Left ventricle myocardium inferior (tissue), 1 donor: ENCODE data around the gene KHNYN. TPM values are rescaled to one million over a fixed set of nuclear protein-coding genes. Genes with fewer than 3 reads are reported as not detected.

ENCODE experiments used
- DNase-seq: peaks from one replicate; pipeline ENCODE4 v3.0.0-alpha.2; 2020
- H3K27ac ChIP-seq: fragments of 200-600 bp; replicated peaks from 2 replicates; pipeline ENCODE4 v1.8.0; 2021
- H3K27me3 ChIP-seq: fragments of 200-600 bp; 2 replicates; pipeline ENCODE4 v1.8.0; 2021; ENCODE audit warnings: low read depth
- H3K36me3 ChIP-seq: fragments of 200-600 bp; 2 replicates; pipeline ENCODE4 v1.8.0; 2021
- H3K4me1 ChIP-seq: fragments of 200-600 bp; 2 replicates; pipeline ENCODE4 v1.8.0; 2021
- H3K4me3 ChIP-seq: fragments of 200-600 bp; 2 replicates; pipeline ENCODE4 v1.8.0; 2021; ENCODE audit warnings: mild to moderate bottlenecking, moderate library complexity
- H3K9me3 ChIP-seq: fragments of 200-600 bp; replicated peaks from 2 replicates; pipeline ENCODE4 v1.8.0; 2021
- intact Hi-C: fragments of 100-400 bp; cut with micrococcal nuclease; formaldehyde crosslinking; loops from one replicate; pipeline ENCODE4 v1.11.0; 2022
- total RNA-seq: library from RNA; stranded (reverse); fragmentation: NEBNext Ultra II Directional; extraction: Animal tissue kit (Norgen Biotek cat#: 25700); gene quantifications from one replicate; pipeline ENCODE4 v1.2.1, GENCODE V29; 2021
- TF ChIP-seq, protein P1 (sequence below): fragments of 200-600 bp; IDR thresholded peaks from 2 replicates; pipeline ENCODE4 v1.8.0; 2021; ENCODE audit warnings: antibody characterized with exemption, mild to moderate bottlenecking, borderline replicate concordance
- donor health status: DM: no; HTN: yes; CAD: no; lungs with severe emphysema.

The KHNYN gene
- total RNA-seq, 1 donor from 2014 or later, result 20.5 TPM

DNA sequence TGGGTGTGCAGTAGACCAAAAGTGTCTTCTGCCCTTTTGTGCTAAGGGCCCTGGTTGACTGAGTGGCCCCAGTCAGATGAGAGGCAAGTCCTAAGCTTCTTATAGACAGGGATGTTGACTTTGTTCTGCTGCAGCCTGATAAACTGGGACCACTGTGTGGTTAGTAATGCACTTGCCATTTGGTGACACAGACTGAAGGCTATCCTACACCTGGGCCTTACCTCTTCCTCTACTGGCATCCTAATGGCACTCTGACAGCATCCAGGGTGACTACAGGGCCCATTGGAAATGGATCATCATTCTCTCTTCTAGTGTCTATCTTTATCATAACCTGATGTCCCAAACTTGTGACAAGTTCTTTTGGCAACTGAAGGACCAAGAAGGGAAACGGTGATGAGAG lies 9.5 kb downstream of the KHNYN start:
- H3K4me1 ChIP-seq, result peaks cover 80% of the 10 kb centered on the region
- no peaks in the 10 kb centered on the region for H3K9me3 ChIP-seq
- intact Hi-C loops, result loop anchor here (5.0 kb wide), 1 partner anchor 107 kb away; no protein-coding TSS in a partner anchor
- H3K4me3 ChIP-seq, result no peak overlapping the region
- H3K27me3 ChIP-seq, result no peaks in the 10 kb centered on the region
- TF ChIP-seq, protein P1, sequence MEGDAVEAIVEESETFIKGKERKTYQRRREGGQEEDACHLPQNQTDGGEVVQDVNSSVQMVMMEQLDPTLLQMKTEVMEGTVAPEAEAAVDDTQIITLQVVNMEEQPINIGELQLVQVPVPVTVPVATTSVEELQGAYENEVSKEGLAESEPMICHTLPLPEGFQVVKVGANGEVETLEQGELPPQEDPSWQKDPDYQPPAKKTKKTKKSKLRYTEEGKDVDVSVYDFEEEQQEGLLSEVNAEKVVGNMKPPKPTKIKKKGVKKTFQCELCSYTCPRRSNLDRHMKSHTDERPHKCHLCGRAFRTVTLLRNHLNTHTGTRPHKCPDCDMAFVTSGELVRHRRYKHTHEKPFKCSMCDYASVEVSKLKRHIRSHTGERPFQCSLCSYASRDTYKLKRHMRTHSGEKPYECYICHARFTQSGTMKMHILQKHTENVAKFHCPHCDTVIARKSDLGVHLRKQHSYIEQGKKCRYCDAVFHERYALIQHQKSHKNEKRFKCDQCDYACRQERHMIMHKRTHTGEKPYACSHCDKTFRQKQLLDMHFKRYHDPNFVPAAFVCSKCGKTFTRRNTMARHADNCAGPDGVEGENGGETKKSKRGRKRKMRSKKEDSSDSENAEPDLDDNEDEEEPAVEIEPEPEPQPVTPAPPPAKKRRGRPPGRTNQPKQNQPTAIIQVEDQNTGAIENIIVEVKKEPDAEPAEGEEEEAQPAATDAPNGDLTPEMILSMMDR, result no peak
- peak overlapping the region; percentile 100 for H3K27ac ChIP-seq
- no peak for DNase-seq
- peaks cover 54% of the 10 kb centered on the region for H3K36me3 ChIP-seq

DNA sequence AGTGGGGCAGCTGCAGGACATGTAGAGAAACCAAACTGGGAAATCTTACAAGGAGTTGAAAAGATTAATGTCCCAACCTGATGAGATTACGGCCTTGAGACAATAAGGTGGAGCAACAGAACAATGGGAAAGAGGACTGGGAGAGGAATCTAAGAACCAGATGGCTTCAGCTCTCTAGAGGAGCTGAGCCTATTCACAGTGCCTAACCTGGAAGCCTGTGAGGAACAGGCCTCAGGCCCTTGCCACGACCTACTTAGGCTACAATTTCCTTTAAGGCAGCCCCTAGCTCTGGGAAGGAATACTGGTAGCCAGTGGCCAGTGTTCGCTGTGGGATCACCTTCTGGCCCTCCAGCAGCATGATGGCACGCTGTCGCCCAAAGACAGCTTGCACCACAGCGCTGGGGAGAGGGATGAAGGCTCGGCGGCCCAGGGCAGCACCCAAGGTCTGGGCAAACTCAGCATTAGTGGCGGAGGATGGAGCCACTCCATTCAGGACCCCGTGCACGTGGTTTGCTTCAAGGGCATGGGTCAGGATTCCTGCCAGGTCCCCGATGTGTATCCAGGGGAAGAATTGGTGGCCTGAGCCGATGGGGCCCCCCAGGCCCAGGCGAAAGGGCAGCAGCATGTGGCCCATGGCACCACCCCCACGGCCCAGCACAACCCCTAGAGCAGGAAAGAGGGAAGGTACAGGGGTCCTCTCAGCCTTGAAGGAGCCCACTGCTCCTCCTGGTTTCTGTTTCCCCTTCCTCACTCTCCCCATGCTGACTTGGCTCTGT lies 10.3 kb downstream of the KHNYN start:
- intact Hi-C loops, result loop anchor here (5.0 kb wide), 1 partner anchor 108 kb away; no protein-coding TSS in a partner anchor

GRCh38 chr14:24440606-24441399 lies 11.0 kb downstream of the KHNYN start:
- H3K36me3 ChIP-seq, result peaks cover 52% of the 10 kb centered on the region
- TF ChIP-seq, protein P1, result no peak
- peaks cover 74% of the 10 kb centered on the region for H3K4me1 ChIP-seq
- intact Hi-C loops, result no loop called here
- H3K9me3 ChIP-seq, result no peaks in the 10 kb centered on the region
- no peaks in the 10 kb centered on the region for H3K27me3 ChIP-seq
- peak overlapping the region; percentile 100 for H3K27ac ChIP-seq
- no peak overlapping the region for H3K4me3 ChIP-seq
- DNase-seq, result no peak

More for the DNA sequence above, 10.3 kb downstream of the KHNYN start:
- no peaks in the 10 kb centered on the region for H3K27me3 ChIP-seq
- no peaks in the 10 kb centered on the region for H3K9me3 ChIP-seq
- H3K4me1 ChIP-seq, result peaks cover 80% of the 10 kb centered on the region
- peaks cover 54% of the 10 kb centered on the region for H3K36me3 ChIP-seq
- H3K27ac ChIP-seq, result peak overlapping the region; percentile 100
- H3K4me3 ChIP-seq, result no peak overlapping the region
- TF ChIP-seq, protein P1, result no peak
- DNase-seq, result no peak

- Histone ChIP-seq H3K27me3 (no peaks in the 10 kb centered on the region), H3K9me3 (no peaks in the 10 kb centered on the region), H3K4me3 (peak overlapping the region; percentile 79), H3K36me3 (peaks cover 45% of the 10 kb centered on the region), H3K27ac (peak overlapping the region; percentile 100), H3K4me1 (peaks cover 67% of the 10 kb centered on the region)
- DNase-seq, result no peak
- intact Hi-C loops, result no loop called here
- TF ChIP-seq, protein P1, result no peak
These were observed 11.7 kb downstream of the KHNYN start for GRCh38 chr14:24441485-24441884.

DNA sequence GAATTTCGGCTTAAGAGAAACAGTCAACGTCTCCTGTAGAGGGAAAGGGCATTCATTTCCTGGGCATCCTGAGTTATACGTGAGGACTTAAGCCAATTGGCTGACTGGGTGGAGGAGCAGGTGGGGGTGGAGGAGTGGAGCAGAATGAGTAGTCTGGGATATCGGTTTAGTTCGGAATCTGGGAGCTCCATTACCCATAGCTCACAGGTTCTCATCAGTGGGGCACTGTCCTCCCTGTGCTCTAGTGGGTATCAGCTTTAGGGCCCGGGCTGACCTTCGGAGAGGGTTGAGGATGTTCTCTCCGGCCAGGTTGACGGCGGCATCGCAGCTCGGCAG lies 12.1 kb downstream of the KHNYN start:
- Histone ChIP-seq H3K36me3 (peaks cover 44% of the 10 kb centered on the region), H3K9me3 (no peaks in the 10 kb centered on the region), H3K27ac (peak overlapping the region; percentile 100), H3K4me1 (peaks cover 64% of the 10 kb centered on the region), H3K4me3 (peak overlapping the region; percentile 79), H3K27me3 (no peaks in the 10 kb centered on the region)
- no peak for DNase-seq
- intact Hi-C loops, result no loop called here
- TF ChIP-seq, protein P1, result no peak
